H9 (cell line): ENCODE results near the gene SCARB2. TPM values are rescaled to one million over a fixed set of nuclear protein-coding genes. Genes with fewer than 3 reads are reported as not detected.
"Not testable (repeated sequence)": the region's sequence is repeated elsewhere in the genome, so short reads cannot be mapped to it uniquely, and the experiment has no call there.

Experiments used
- DNase-seq: peaks from one replicate; pipeline ENCODE4 v3.0.0-alpha.2; 2017
- H2AFZ ChIP-seq: one replicate; pipeline ENCODE4 v1.6.1; 2013; ENCODE audit warnings: mild to moderate bottlenecking, low read length, control low read depth, moderate library complexity
- H2AK5ac ChIP-seq: 2 replicates; pipeline ENCODE4 v1.6.1; 2013; ENCODE audit warnings: low read length, control low read depth, mixed read lengths; ENCODE audit not compliant: insufficient read length
- H2BK120ac ChIP-seq: one replicate; pipeline ENCODE4 v1.6.1; 2013; ENCODE audit warnings: low read depth, mild to moderate bottlenecking, low read length, control low read depth, inconsistent platforms; ENCODE audit not compliant: poor library complexity, severe bottlenecking
- H2BK12ac ChIP-seq: 2 replicates; pipeline ENCODE4 v1.6.1; 2013; ENCODE audit warnings: low read length, control low read depth, mixed read lengths, low read depth; ENCODE audit not compliant: insufficient read length
- H2BK15ac ChIP-seq: 2 replicates; pipeline ENCODE4 v1.6.1; 2013; ENCODE audit warnings: low read depth, low read length, control low read depth
- H2BK20ac ChIP-seq: one replicate; pipeline ENCODE4 v1.6.1; 2013; ENCODE audit warnings: low read depth, mild to moderate bottlenecking, low read length, control low read depth, inconsistent platforms; ENCODE audit not compliant: poor library complexity, severe bottlenecking
- H2BK5ac ChIP-seq: 2 replicates; pipeline ENCODE4 v1.6.1; 2013; ENCODE audit warnings: low read length, control low read depth, mixed read lengths; ENCODE audit not compliant: insufficient read length
- H3K14ac ChIP-seq: 2 replicates; pipeline ENCODE4 v1.6.1; 2013; ENCODE audit warnings: low read length, control low read depth; ENCODE audit not compliant: insufficient read depth
- H3K18ac ChIP-seq: 2 replicates; pipeline ENCODE4 v1.6.1; 2013; ENCODE audit warnings: low read depth, mild to moderate bottlenecking, mixed read lengths, low read length, control low read depth; ENCODE audit not compliant: insufficient read length
- H3K23ac ChIP-seq: 2 replicates; pipeline ENCODE4 v1.6.1; 2013; ENCODE audit warnings: low read length, control low read depth, mixed read lengths, low read depth; ENCODE audit not compliant: insufficient read length
- H3K23me2 ChIP-seq: 2 replicates; pipeline ENCODE4 v1.6.1; 2013; ENCODE audit warnings: low read depth, mild to moderate bottlenecking, mixed read lengths, low read length, control low read depth; ENCODE audit not compliant: insufficient read length, poor library complexity, severe bottlenecking
- H3K27ac ChIP-seq: 2 replicates; pipeline ENCODE4 v1.5.1; 2013; ENCODE audit warnings: low read length, control low read depth, mixed read lengths, low read depth; ENCODE audit not compliant: insufficient read length
- H3K27me3 ChIP-seq: 2 replicates; pipeline ENCODE4 v1.6.1; 2013; ENCODE audit warnings: low read length, control low read depth, inconsistent platforms; ENCODE audit not compliant: insufficient read depth
- H3K4ac ChIP-seq: 2 replicates; pipeline ENCODE4 v1.6.1; 2013; ENCODE audit warnings: low read depth, mild to moderate bottlenecking, control low read depth, inconsistent platforms, low read length, moderate library complexity
- H3K4me1 ChIP-seq: 2 replicates; pipeline ENCODE4 v1.6.1; 2013; ENCODE audit warnings: low read length, control low read depth, inconsistent platforms; ENCODE audit not compliant: insufficient read depth
- H3K4me2 ChIP-seq: 2 replicates; pipeline ENCODE4 v1.6.1; 2013; ENCODE audit warnings: low read length, control low read depth, mixed read lengths; ENCODE audit not compliant: insufficient read length, insufficient read depth
- H3K56ac ChIP-seq: 2 replicates; pipeline ENCODE4 v1.6.1; 2013; ENCODE audit warnings: low read depth, mild to moderate bottlenecking, mixed read lengths, low read length, control low read depth; ENCODE audit not compliant: insufficient read length
- H3K79me1 ChIP-seq: 2 replicates; pipeline ENCODE4 v1.6.1; 2013; ENCODE audit warnings: low read depth, mild to moderate bottlenecking, moderate library complexity, low read length, control low read depth, inconsistent platforms; ENCODE audit not compliant: insufficient read depth, poor library complexity, severe bottlenecking
- H3K79me2 ChIP-seq: 2 replicates; pipeline ENCODE4 v1.6.1; 2013; ENCODE audit warnings: low read length, control low read depth, inconsistent platforms; ENCODE audit not compliant: insufficient read depth
- H3K9ac ChIP-seq: 2 replicates; pipeline ENCODE4 v1.6.1; 2013; ENCODE audit warnings: low read length, control low read depth, mixed read lengths; ENCODE audit not compliant: insufficient read length; ENCODE audit errors: extremely low read depth
- H3K9me3 ChIP-seq: one replicate; pipeline ENCODE4 v1.6.1; 2013; ENCODE audit warnings: low read depth, low read length, inconsistent platforms; ENCODE audit not compliant: control insufficient read depth
- H3T11ph ChIP-seq: one replicate; pipeline ENCODE4 v1.6.1; 2013; ENCODE audit warnings: mild to moderate bottlenecking, low read length, control low read depth, inconsistent platforms
- H4K20me1 ChIP-seq: one replicate; pipeline ENCODE4 v1.6.1; 2013; ENCODE audit not compliant: control insufficient read depth, insufficient read length, insufficient read depth
- H4K5ac ChIP-seq: 2 replicates; pipeline ENCODE4 v1.6.1; 2013; ENCODE audit warnings: low read depth, mild to moderate bottlenecking, mixed read lengths, low read length, control low read depth; ENCODE audit not compliant: insufficient read length
- H4K8ac ChIP-seq: replicated peaks from 2 replicates; pipeline ENCODE4 v1.6.1; 2013; ENCODE audit warnings: low read length, control low read depth, mixed read lengths, low read depth; ENCODE audit not compliant: insufficient read length
- H4K91ac ChIP-seq: 2 replicates; pipeline ENCODE4 v1.6.1; 2013; ENCODE audit warnings: low read depth, mild to moderate bottlenecking, moderate library complexity, mixed read lengths, low read length, control low read depth; ENCODE audit not compliant: insufficient read length
- H3K27ac Mint-ChIP-seq, 3 experiments: 2 replicates in 2 of 3; 3 replicates in 1 of 3; pipeline ENCODE4 v1.8.0; 2020 to 2021; ENCODE audit warnings: mixed read lengths in 3 of 3, mild to moderate bottlenecking in 1 of 3, moderate library complexity in 1 of 3
- H3K27me3 Mint-ChIP-seq: 2 replicates; pipeline ENCODE4 v1.8.0; 2021; ENCODE audit warnings: low read depth, mild to moderate bottlenecking, moderate library complexity, mixed read lengths
- H3K36me3 Mint-ChIP-seq, 3 experiments: 2 replicates in 2 of 3; 3 replicates in 1 of 3; pipeline ENCODE4 v1.8.0; 2020 to 2021; ENCODE audit warnings: low read depth in 3 of 3, mixed read lengths in 3 of 3; ENCODE audit not compliant: insufficient read depth in 1 of 3
- H3K4me1 Mint-ChIP-seq, 2 experiments: 2 replicates each; pipeline ENCODE4 v1.8.0; 2020; ENCODE audit warnings: mixed read lengths in 2 of 2
- H3K4me3 Mint-ChIP-seq, 2 experiments: 2 replicates in 1 of 2; 3 replicates in 1 of 2; pipeline ENCODE4 v1.8.0; 2020 to 2021; ENCODE audit warnings: mild to moderate bottlenecking in 2 of 2, mixed read lengths in 2 of 2, moderate library complexity in 1 of 2
- H3K9me3 Mint-ChIP-seq, 2 experiments: 2 replicates in 1 of 2; 3 replicates in 1 of 2; pipeline ENCODE4 v1.8.0; 2020; ENCODE audit warnings: mild to moderate bottlenecking in 2 of 2, mixed read lengths in 2 of 2, moderate library complexity in 1 of 2
- CTCF ChIP-seq: fragments of 200-600 bp; sonication (generic); conservative IDR thresholded peaks from 3 replicates; pipeline ENCODE4 v1.8.0; 2021; ENCODE audit warnings: antibody characterized with exemption, mild to moderate bottlenecking
- WGBS: extraction: QIAGEN DNeasy Blood & Tissue Kit; methylation state at CpG from one replicate; pipeline ENCODE4 v1.1.7; 2013; ENCODE audit warnings: missing lambda C conversion rate, low lambda C conversion rate, mixed read lengths; ENCODE audit not compliant: insufficient read length; ENCODE audit errors: extremely low coverage; 5-methylcytosine and 5-hydroxymethylcytosine counted together
- total RNA-seq: library from RNA; stranded (reverse); gene quantifications from 2 replicates; pipeline ENCODE4 v1.2.1, GENCODE V29; 2021

The SCARB2 gene
- total RNA-seq, 1 experiment from 2014 or later = 36.4 TPM

- H3K56ac ChIP-seq = no peak overlapping the region
- H3K9ac ChIP-seq = no peak overlapping the region
- no CpG with 5 or more reads among the region's 1 CpG for WGBS
- no peak overlapping the region for H3K27ac ChIP-seq
- no peak overlapping the region for H3K18ac ChIP-seq
- no peak for TF ChIP-seq CTCF
- no peaks in the 10 kb centered on the region for H3K79me1 ChIP-seq
- Mint-ChIP-seq H3K27me3 (peaks cover 35% of the 10 kb centered on the region), H3K36me3 (no peaks in the 10 kb centered on the region), H3K4me1 (peaks cover 9 to 10% of the 10 kb centered on the region in 2 experiments), H3K27ac (no peak overlapping the region), H3K9me3 (peaks cover under 1 to 3% of the 10 kb centered on the region in 2 experiments; a peak in 2 of 5 replicates), H3K4me3 (no peak overlapping the region)
- H3K4me1 ChIP-seq = no peaks in the 10 kb centered on the region
- no peak overlapping the region for H2BK120ac ChIP-seq
- no peaks in the 10 kb centered on the region for H4K20me1 ChIP-seq
- no peak overlapping the region for H2AFZ ChIP-seq
- no peak overlapping the region for H2BK12ac ChIP-seq
- H2BK20ac ChIP-seq = no peak overlapping the region
- H2AK5ac ChIP-seq = no peak overlapping the region
- DNase-seq = no peak
- no peak overlapping the region for H4K5ac ChIP-seq
- H3K79me2 ChIP-seq = no peaks in the 10 kb centered on the region
- no peak overlapping the region for H2BK5ac ChIP-seq
- H3K27me3 ChIP-seq = no peaks in the 10 kb centered on the region
- no peak overlapping the region for H3T11ph ChIP-seq
- H3K9me3 ChIP-seq = no peaks in the 10 kb centered on the region
- H3K14ac ChIP-seq = no peak overlapping the region
- no peak overlapping the region for H3K4me2 ChIP-seq
- H3K23me2 ChIP-seq = peaks cover 2% of the 10 kb centered on the region
- H4K91ac ChIP-seq = no peak overlapping the region
- H3K4ac ChIP-seq = no peak overlapping the region
- no peak overlapping the region for H2BK15ac ChIP-seq
- H4K8ac ChIP-seq = no peak overlapping the region
- H3K23ac ChIP-seq = no peak overlapping the region
Measured at GRCh38 chr4:76246025-76246424, 32.4 kb upstream of the SCARB2 start.

GRCh38 chr4:76243877-76244276 is 30.3 kb upstream of the SCARB2 start:
- H2BK20ac ChIP-seq, H3K4ac ChIP-seq, H3K56ac ChIP-seq, H3K14ac ChIP-seq, H3K4me1 Mint-ChIP-seq, H3K79me2 ChIP-seq, H3K9ac ChIP-seq, H3K27me3 ChIP-seq, H4K20me1 ChIP-seq, H3K9me3 ChIP-seq, H3K4me2 ChIP-seq, H4K5ac ChIP-seq, H2AK5ac ChIP-seq, H2BK12ac ChIP-seq, H3K4me3 Mint-ChIP-seq, H3K27ac Mint-ChIP-seq, H2BK15ac ChIP-seq, H3K23me2 ChIP-seq, H3K27ac ChIP-seq, H3K18ac ChIP-seq, H3K79me1 ChIP-seq, H2BK5ac ChIP-seq, H3K23ac ChIP-seq, H2BK120ac ChIP-seq, H4K8ac ChIP-seq, H3K4me1 ChIP-seq, DNase-seq, H3T11ph ChIP-seq, H2AFZ ChIP-seq, H4K91ac ChIP-seq: not testable (repeated sequence)
- H3K27me3 Mint-ChIP-seq = peaks cover 14% of the 10 kb centered on the region
- H3K9me3 Mint-ChIP-seq = peaks cover 15 to 17% of the 10 kb centered on the region in 2 experiments
- peaks cover 0 to 13% (median 2%) of the 10 kb centered on the region in 3 experiments; a peak in 4 of 7 replicates for H3K36me3 Mint-ChIP-seq
- WGBS = no CpG with 5 or more reads among the region's 2 CpGs
